ENCODE data around the gene BCL2L11. TPM values are rescaled to one million over a fixed set of nuclear protein-coding genes. Genes with fewer than 3 reads are reported as not detected.

BCL2L11 gene
- total RNA-seq, 1 experiment from 2014 or later, result 12.6 TPM

DNA sequence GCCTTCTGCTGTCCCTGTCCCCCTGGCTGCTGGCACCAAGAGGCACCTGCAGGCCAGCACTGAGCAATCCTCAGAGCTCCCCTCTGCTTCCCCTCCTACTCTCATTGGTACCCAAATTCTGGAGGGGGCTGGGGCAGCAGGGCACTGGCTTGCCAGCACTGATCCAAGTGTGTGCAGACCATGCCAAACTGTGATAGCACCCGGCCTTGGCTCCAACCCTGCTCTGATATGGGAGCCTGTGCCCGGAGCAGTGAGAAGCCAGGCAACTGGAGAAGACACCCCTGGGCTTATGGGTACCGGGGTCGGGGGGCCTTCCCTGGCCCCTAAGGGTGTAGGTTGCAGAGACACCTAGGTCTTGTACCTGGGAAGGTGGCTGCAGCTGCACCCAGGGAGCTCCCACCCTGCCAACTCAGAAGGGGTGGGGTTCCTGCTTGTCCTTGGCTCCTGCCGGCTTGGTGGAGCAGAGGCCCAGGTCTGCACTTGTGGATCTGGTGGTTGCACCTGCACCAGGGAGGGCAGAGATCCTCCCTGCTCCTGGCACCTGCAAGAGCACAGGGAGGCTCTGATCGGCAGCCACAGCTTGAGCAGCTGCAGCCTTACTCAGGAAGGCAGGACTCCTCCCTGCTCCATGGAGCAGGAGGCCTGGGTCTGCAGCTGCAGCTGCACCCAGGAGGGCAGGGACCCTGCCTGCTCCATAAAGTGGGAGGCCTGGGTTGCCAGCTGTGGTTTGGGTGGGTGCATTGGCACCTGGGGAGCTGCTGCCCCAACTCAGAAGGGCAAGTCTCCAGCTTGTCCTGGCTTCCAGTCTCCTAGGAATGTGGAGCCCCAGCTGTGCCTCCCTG, 96.3 kb downstream of the BCL2L11 start:
- DNase-seq (ENCODE audit: low spot score), result no peak
- H3K4me3 ChIP-seq (ENCODE audit: low read depth, low read length, poor library complexity, severe bottlenecking), result no peak overlapping the region
- CTCF ChIA-PET, result no interaction called here
- intact Hi-C loops (cut with micrococcal nuclease; ENCODE audit: unreplicated experiment), result no loop called here
- POLR2A ChIA-PET (ENCODE audit: low non-redundant PET), result no interaction called here
- H3K9me3 ChIP-seq (ENCODE audit: low read depth, low read length, poor library complexity, severe bottlenecking), result peaks cover 23% of the 10 kb centered on the region
- TF ChIP-seq, protein P1, sequence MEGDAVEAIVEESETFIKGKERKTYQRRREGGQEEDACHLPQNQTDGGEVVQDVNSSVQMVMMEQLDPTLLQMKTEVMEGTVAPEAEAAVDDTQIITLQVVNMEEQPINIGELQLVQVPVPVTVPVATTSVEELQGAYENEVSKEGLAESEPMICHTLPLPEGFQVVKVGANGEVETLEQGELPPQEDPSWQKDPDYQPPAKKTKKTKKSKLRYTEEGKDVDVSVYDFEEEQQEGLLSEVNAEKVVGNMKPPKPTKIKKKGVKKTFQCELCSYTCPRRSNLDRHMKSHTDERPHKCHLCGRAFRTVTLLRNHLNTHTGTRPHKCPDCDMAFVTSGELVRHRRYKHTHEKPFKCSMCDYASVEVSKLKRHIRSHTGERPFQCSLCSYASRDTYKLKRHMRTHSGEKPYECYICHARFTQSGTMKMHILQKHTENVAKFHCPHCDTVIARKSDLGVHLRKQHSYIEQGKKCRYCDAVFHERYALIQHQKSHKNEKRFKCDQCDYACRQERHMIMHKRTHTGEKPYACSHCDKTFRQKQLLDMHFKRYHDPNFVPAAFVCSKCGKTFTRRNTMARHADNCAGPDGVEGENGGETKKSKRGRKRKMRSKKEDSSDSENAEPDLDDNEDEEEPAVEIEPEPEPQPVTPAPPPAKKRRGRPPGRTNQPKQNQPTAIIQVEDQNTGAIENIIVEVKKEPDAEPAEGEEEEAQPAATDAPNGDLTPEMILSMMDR (conservative IDR thresholded peaks at IDR 0.05; ENCODE audit: low read depth, low read length), result no peak
- TF ChIP-seq EZH2 (IDR thresholded peaks at IDR 0.05; ENCODE audit: borderline replicate concordance, low read depth, low read length, poor library complexity, severe bottlenecking), result no peak
- H3K27ac ChIP-seq (ENCODE audit: low read depth, low read length, poor library complexity, severe bottlenecking), result no peak overlapping the region
- BruUV-seq (replicated peaks), result no TSS peak
- peaks cover 6% of the 10 kb centered on the region for H3K36me3 ChIP-seq (ENCODE audit: insufficient read depth, low read length, poor library complexity, severe bottlenecking)
- no peaks in the 10 kb centered on the region for H3K27me3 ChIP-seq (replicated peaks; ENCODE audit: insufficient read depth, low read depth, low read length, poor library complexity)
- no peaks in the 10 kb centered on the region for H3K4me1 ChIP-seq (ENCODE audit: insufficient read depth, low read length, poor library complexity, severe bottlenecking)
